ENCODE measurements around the gene GNAI2. TPM values are rescaled to one million over a fixed set of nuclear protein-coding genes. Genes with fewer than 3 reads are reported as not detected.

The GNAI2 gene
- total RNA-seq, 1 experiment from 2014 or later: 185 TPM

DNA sequence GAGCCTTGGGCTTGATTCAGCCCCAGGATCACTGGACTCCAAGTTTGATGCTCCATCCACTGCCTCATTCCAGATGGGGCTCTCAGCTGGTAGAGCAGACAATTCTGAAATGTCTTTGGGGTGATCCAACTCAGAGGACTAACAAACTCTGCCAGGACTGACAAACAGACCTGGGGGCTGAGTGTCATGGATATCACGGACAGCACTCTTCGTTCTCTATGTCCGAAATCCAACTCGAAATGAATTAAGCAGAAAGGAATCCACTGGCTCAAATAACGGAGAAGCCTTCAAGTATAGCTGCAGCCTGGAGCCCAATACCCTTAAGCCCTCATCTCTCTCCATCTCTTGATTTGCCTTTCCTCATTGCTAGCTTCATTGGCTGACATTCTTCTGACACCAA is 16.7 kb upstream of the GNAI2 start:
- ATAC-seq: no peak
- no peaks in the 10 kb centered on the region for H3K4me1 Mint-ChIP-seq
- H3K36me3 Mint-ChIP-seq: no peaks in the 10 kb centered on the region
- TF ChIP-seq TP53 (CRISPR knock-in tag; IDR thresholded peaks at IDR 0.05) (no peak), ZNF396 (CRISPR knock-in tag; IDR thresholded peaks at IDR 0.05; ENCODE audit: borderline replicate concordance) (no peak), SP1 (CRISPR knock-in tag; conservative IDR thresholded peaks at IDR 0.05) (no peak), FOXK1 (CRISPR knock-in tag; IDR thresholded peaks at IDR 0.05) (no peak)
- TF ChIP-seq, protein P1, sequence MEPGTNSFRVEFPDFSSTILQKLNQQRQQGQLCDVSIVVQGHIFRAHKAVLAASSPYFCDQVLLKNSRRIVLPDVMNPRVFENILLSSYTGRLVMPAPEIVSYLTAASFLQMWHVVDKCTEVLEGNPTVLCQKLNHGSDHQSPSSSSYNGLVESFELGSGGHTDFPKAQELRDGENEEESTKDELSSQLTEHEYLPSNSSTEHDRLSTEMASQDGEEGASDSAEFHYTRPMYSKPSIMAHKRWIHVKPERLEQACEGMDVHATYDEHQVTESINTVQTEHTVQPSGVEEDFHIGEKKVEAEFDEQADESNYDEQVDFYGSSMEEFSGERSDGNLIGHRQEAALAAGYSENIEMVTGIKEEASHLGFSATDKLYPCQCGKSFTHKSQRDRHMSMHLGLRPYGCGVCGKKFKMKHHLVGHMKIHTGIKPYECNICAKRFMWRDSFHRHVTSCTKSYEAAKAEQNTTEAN (CRISPR knock-in tag; IDR thresholded peaks at IDR 0.05): no peak
- TF ChIP-seq, protein P2, sequence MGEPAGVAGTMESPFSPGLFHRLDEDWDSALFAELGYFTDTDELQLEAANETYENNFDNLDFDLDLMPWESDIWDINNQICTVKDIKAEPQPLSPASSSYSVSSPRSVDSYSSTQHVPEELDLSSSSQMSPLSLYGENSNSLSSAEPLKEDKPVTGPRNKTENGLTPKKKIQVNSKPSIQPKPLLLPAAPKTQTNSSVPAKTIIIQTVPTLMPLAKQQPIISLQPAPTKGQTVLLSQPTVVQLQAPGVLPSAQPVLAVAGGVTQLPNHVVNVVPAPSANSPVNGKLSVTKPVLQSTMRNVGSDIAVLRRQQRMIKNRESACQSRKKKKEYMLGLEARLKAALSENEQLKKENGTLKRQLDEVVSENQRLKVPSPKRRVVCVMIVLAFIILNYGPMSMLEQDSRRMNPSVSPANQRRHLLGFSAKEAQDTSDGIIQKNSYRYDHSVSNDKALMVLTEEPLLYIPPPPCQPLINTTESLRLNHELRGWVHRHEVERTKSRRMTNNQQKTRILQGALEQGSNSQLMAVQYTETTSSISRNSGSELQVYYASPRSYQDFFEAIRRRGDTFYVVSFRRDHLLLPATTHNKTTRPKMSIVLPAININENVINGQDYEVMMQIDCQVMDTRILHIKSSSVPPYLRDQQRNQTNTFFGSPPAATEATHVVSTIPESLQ (CRISPR knock-in tag; IDR thresholded peaks at IDR 0.05): no peak
- TF ChIP-seq, protein P3, sequence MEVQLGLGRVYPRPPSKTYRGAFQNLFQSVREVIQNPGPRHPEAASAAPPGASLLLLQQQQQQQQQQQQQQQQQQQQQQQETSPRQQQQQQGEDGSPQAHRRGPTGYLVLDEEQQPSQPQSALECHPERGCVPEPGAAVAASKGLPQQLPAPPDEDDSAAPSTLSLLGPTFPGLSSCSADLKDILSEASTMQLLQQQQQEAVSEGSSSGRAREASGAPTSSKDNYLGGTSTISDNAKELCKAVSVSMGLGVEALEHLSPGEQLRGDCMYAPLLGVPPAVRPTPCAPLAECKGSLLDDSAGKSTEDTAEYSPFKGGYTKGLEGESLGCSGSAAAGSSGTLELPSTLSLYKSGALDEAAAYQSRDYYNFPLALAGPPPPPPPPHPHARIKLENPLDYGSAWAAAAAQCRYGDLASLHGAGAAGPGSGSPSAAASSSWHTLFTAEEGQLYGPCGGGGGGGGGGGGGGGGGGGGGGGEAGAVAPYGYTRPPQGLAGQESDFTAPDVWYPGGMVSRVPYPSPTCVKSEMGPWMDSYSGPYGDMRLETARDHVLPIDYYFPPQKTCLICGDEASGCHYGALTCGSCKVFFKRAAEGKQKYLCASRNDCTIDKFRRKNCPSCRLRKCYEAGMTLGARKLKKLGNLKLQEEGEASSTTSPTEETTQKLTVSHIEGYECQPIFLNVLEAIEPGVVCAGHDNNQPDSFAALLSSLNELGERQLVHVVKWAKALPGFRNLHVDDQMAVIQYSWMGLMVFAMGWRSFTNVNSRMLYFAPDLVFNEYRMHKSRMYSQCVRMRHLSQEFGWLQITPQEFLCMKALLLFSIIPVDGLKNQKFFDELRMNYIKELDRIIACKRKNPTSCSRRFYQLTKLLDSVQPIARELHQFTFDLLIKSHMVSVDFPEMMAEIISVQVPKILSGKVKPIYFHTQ (CRISPR knock-in tag; IDR thresholded peaks at IDR 0.05): no peak
- TF ChIP-seq, protein P4, sequence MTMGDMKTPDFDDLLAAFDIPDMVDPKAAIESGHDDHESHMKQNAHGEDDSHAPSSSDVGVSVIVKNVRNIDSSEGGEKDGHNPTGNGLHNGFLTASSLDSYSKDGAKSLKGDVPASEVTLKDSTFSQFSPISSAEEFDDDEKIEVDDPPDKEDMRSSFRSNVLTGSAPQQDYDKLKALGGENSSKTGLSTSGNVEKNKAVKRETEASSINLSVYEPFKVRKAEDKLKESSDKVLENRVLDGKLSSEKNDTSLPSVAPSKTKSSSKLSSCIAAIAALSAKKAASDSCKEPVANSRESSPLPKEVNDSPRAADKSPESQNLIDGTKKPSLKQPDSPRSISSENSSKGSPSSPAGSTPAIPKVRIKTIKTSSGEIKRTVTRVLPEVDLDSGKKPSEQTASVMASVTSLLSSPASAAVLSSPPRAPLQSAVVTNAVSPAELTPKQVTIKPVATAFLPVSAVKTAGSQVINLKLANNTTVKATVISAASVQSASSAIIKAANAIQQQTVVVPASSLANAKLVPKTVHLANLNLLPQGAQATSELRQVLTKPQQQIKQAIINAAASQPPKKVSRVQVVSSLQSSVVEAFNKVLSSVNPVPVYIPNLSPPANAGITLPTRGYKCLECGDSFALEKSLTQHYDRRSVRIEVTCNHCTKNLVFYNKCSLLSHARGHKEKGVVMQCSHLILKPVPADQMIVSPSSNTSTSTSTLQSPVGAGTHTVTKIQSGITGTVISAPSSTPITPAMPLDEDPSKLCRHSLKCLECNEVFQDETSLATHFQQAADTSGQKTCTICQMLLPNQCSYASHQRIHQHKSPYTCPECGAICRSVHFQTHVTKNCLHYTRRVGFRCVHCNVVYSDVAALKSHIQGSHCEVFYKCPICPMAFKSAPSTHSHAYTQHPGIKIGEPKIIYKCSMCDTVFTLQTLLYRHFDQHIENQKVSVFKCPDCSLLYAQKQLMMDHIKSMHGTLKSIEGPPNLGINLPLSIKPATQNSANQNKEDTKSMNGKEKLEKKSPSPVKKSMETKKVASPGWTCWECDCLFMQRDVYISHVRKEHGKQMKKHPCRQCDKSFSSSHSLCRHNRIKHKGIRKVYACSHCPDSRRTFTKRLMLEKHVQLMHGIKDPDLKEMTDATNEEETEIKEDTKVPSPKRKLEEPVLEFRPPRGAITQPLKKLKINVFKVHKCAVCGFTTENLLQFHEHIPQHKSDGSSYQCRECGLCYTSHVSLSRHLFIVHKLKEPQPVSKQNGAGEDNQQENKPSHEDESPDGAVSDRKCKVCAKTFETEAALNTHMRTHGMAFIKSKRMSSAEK (CRISPR knock-in tag; IDR thresholded peaks at IDR 0.05; ENCODE audit: borderline replicate concordance): no peak
- no peak for DNase-seq (ENCODE audit: low spot score)
- H3K27me3 Mint-ChIP-seq (ENCODE audit: low read depth): no peaks in the 10 kb centered on the region
- POLR2A ChIA-PET: no interaction called here
- no peaks in the 10 kb centered on the region for H3K9me3 Mint-ChIP-seq
- H3K27ac Mint-ChIP-seq: no peak overlapping the region
- CTCF ChIA-PET: interaction anchor here (0.8 to 17.1 kb wide), 5 partner anchors 8 to 27 kb away, joined by 3 to 604 read pairs (median 8); partner anchors contain the start of genes GNAT1 and SLC38A3
- no peak overlapping the region for H3K4me3 Mint-ChIP-seq

GRCh38 chr3:50220109-50220508 is 15.9 kb upstream of the GNAI2 start:
- Mint-ChIP-seq H3K27me3 (ENCODE audit: low read depth) (no peaks in the 10 kb centered on the region), H3K9me3 (no peaks in the 10 kb centered on the region), H3K27ac (no peak overlapping the region), H3K4me3 (no peak overlapping the region), H3K36me3 (no peaks in the 10 kb centered on the region), H3K4me1 (peaks cover 4% of the 10 kb centered on the region)
- no peak for TF ChIP-seq HMGA2 (CRISPR knock-in tag; IDR thresholded peaks at IDR 0.05)
- no peak for TF ChIP-seq ZNF219 (CRISPR knock-in tag; IDR thresholded peaks at IDR 0.05; ENCODE audit: borderline replicate concordance)
- no peak for TF ChIP-seq KAT7 (CRISPR knock-in tag; IDR thresholded peaks at IDR 0.05; ENCODE audit: borderline replicate concordance)
- TF ChIP-seq MYBL2 (CRISPR knock-in tag; IDR thresholded peaks at IDR 0.05): no peak
- ATAC-seq: no peak
- ChIA-PET CTCF (interaction anchor here (1.5 to 17.1 kb wide), 7 partner anchors 9 to 64 kb away, joined by 3 to 604 read pairs (median 18); partner anchors contain the start of genes GNAT1 and SLC38A3), POLR2A (no interaction called here)
- DNase-seq (ENCODE audit: low spot score): no peak

Measured in WTC11 (cell line).